GM18507 (cell line): Measurements from ENCODE around the gene AR.
"Not testable (repeated sequence)": the region's sequence is repeated elsewhere in the genome, so short reads cannot be mapped to it uniquely, and the experiment has no call there.

Experiments used
- DNase-seq: peaks from one replicate; pipeline ENCODE4 v3.0.0; 2011; ENCODE audit warnings: low read depth; ENCODE audit not compliant: insufficient read length; ENCODE audit errors: extremely low spot score
- FAIRE-seq: peaks from 2 replicates; lab custom pipeline; 2011; peaks lifted over from hg19 to GRCh38; lab: Jason Lieb, UNC

AR gene

GRCh38 chrX:67614423-67614822 lies 70.6 kb downstream of the AR start:
- DNase-seq: no peak
- FAIRE-seq: no peak

- FAIRE-seq: no peak
- no peak for DNase-seq
Observed at GRCh38 chrX:67619253-67619652, 75.4 kb downstream of the AR start.

- no peak for FAIRE-seq
- DNase-seq: no peak
Observed at GRCh38 chrX:67622053-67622585, 78.3 kb downstream of the AR start.

GRCh38 chrX:67624325-67624724 lies 80.5 kb downstream of the AR start:
- FAIRE-seq: no peak
- DNase-seq: no peak

- FAIRE-seq (no peak), DNase-seq (no peak)
Observed at GRCh38 chrX:67635424-67635823, 91.6 kb downstream of the AR start.

GRCh38 chrX:67636532-67636931 lies 92.7 kb downstream of the AR start:
- FAIRE-seq (no peak), DNase-seq (no peak)

GRCh38 chrX:67637293-67637692 lies 93.5 kb downstream of the AR start:
- not testable (repeated sequence) for FAIRE-seq, DNase-seq

- DNase-seq (no peak), FAIRE-seq (no peak)
Observed at GRCh38 chrX:67648361-67648760, 104.5 kb downstream of the AR start.

GRCh38 chrX:67651437-67652142 lies 107.8 kb downstream of the AR start:
- no peak for FAIRE-seq
- no peak for DNase-seq

GRCh38 chrX:67652543-67652942 lies 108.7 kb downstream of the AR start:
- DNase-seq: no peak
- FAIRE-seq: no peak

GRCh38 chrX:67654301-67654700 lies 110.5 kb downstream of the AR start:
- FAIRE-seq (no peak), DNase-seq (no peak)

GRCh38 chrX:67665583-67665982 lies 121.8 kb downstream of the AR start:
- DNase-seq: no peak
- FAIRE-seq: no peak

- DNase-seq, FAIRE-seq: not testable (repeated sequence)
Observed at GRCh38 chrX:67670717-67671116, 126.9 kb downstream of the AR start.

GRCh38 chrX:67673741-67674274 lies 130.0 kb downstream of the AR start:
- FAIRE-seq (no peak), DNase-seq (no peak)

- no peak for DNase-seq
Observed at GRCh38 chrX:67674741-67675140, 130.9 kb downstream of the AR start.

GRCh38 chrX:67684136-67684535 lies 140.3 kb downstream of the AR start:
- DNase-seq (no peak), FAIRE-seq (no peak)

More at GRCh38 chrX:67674741-67675140, 130.9 kb downstream of the AR start:
- no peak for FAIRE-seq

GRCh38 chrX:67692246-67692645 lies 148.4 kb downstream of the AR start:
- FAIRE-seq (no peak), DNase-seq (no peak)

- no peak for FAIRE-seq
- DNase-seq: no peak
Observed at GRCh38 chrX:67693928-67694327, 150.1 kb downstream of the AR start.

GRCh38 chrX:67697452-67697851 lies 153.6 kb downstream of the AR start:
- FAIRE-seq: no peak
- DNase-seq: no peak

- DNase-seq (no peak), FAIRE-seq (no peak)
Observed at GRCh38 chrX:67700602-67701001, 156.8 kb downstream of the AR start.

- FAIRE-seq: no peak
- no peak for DNase-seq
Observed at GRCh38 chrX:67714004-67714403, 170.2 kb downstream of the AR start.
